GM12878 (cell line): ENCODE results near the gene DYNLT2. TPM values are rescaled to one million over a fixed set of nuclear protein-coding genes. Genes with fewer than 3 reads are reported as not detected.

Experiments
- ATAC-seq: fragments of 200-7000 bp; cut with Tn5 transposase; 3 replicates; pipeline ENCODE4 v1.9.1; 2020; ENCODE audit warnings: mild to moderate bottlenecking, moderate library complexity
- BruUV-seq: library from RNA; stranded (reverse); fragments of 400-500 nt; replicated peaks from 2 replicates; lab custom pipeline; 2021; lab: Mats Ljungman, UMichigan
- CTCF ChIA-PET: fragments of 300-600 bp; sonication (Branson Sonifier 250); formaldehyde crosslinking; extraction: SDS; loops from one replicate; lab custom pipeline; 2021; ENCODE audit warnings: inconsistent platforms; lab: Yijun Ruan, JAX
- POLR2A ChIA-PET: fragments of 350-600 bp; formaldehyde crosslinking; extraction: SDS; loops from one replicate; lab custom pipeline; 2021; ENCODE audit warnings: inconsistent platforms; lab: Charles Lee
- RAD21 ChIA-PET: fragments of 300-600 bp; sonication (Branson Sonifier 250); formaldehyde crosslinking; loops from one replicate; lab custom pipeline; 2023; ENCODE audit warnings: antibody characterized with exemption; ENCODE audit not compliant: unreplicated experiment; lab: Charles Lee
- SMC1A ChIA-PET: fragments of 300-600 bp; sonication (Branson Sonifier 250); formaldehyde crosslinking; loops from one replicate; lab custom pipeline; 2023; ENCODE audit not compliant: unreplicated experiment, uncharacterized antibody; lab: Charles Lee
- DNase-seq: peaks from one replicate; pipeline ENCODE4 v3.0.0-alpha.2; 2011; ENCODE audit warnings: low read depth, low spot score
- FAIRE-seq: peaks from 3 replicates; lab custom pipeline; 2011; peaks lifted over from hg19 to GRCh38; lab: Jason Lieb, UNC
- H2AFZ ChIP-seq: 2 replicates; pipeline ENCODE4 v1.6.0; 2011; ENCODE audit warnings: low read depth, low read length, control low read depth; ENCODE audit not compliant: control insufficient read depth
- H3K27ac ChIP-seq: 2 replicates; pipeline ENCODE4 v1.5.1; 2011; ENCODE audit warnings: control low read depth; ENCODE audit not compliant: control insufficient read depth, insufficient read depth
- H3K27me3 ChIP-seq, 2 experiments: replicated peaks in 1 of 2; 2 replicates each; pipeline versions ENCODE4 v1.6.0 to v1.6.1; 2011; ENCODE audit warnings: low read length in 1 of 2; ENCODE audit not compliant: control insufficient read depth in 2 of 2, insufficient read depth in 2 of 2
- H3K36me3 ChIP-seq, 2 experiments: 2 replicates each; pipeline ENCODE4 v1.5.1; 2011; ENCODE audit warnings: low read length in 1 of 2; ENCODE audit not compliant: control insufficient read depth in 2 of 2, insufficient read depth in 2 of 2
- H3K4me1 ChIP-seq: 2 replicates; pipeline ENCODE4 v1.6.1; 2011; ENCODE audit warnings: mild to moderate bottlenecking, low read length, moderate library complexity, mixed read lengths; ENCODE audit not compliant: control insufficient read depth, insufficient read depth
- H3K4me2 ChIP-seq: 2 replicates; pipeline ENCODE4 v1.6.0; 2011; ENCODE audit warnings: control low read depth; ENCODE audit not compliant: control insufficient read depth, insufficient read depth
- H3K4me3 ChIP-seq: fragments of 200-600 bp; sonication (generic); 2 replicates; pipeline ENCODE4 v1.5.1; 2016
- H3K79me2 ChIP-seq: 2 replicates; pipeline ENCODE4 v1.6.0; 2011; ENCODE audit warnings: low read length; ENCODE audit not compliant: control insufficient read depth, insufficient read depth
- H3K9ac ChIP-seq: 2 replicates; pipeline ENCODE4 v1.8.0; 2011; ENCODE audit warnings: low read length, control low read depth, mixed read lengths; ENCODE audit not compliant: control insufficient read depth, insufficient read depth
- H3K9me3 ChIP-seq: replicated peaks from 3 replicates; pipeline ENCODE4 v1.5.1; 2011; ENCODE audit warnings: mild to moderate bottlenecking, low read length; ENCODE audit not compliant: control insufficient read depth, insufficient read depth
- H4K20me1 ChIP-seq: 2 replicates; pipeline ENCODE4 v1.6.0; 2011; ENCODE audit not compliant: control insufficient read depth, insufficient read depth
- CHD2 ChIP-seq: IDR thresholded peaks from 2 replicates; pipeline ENCODE4 v1.6.1; 2011; ENCODE audit warnings: low read depth, low read length, improper control_type of control experiment, borderline replicate concordance
- CHD4 ChIP-seq: fragments of 200-600 bp; sonication (generic); IDR thresholded peaks from 2 replicates; pipeline ENCODE4 v1.6.1; 2016; ENCODE audit warnings: mild to moderate bottlenecking
- LARP7 ChIP-seq: fragments of 450-650 bp; IDR thresholded peaks from 2 replicates; pipeline ENCODE4 v1.6.1; 2017; ENCODE audit warnings: mild to moderate bottlenecking
- PKNOX1 ChIP-seq: fragments of 450-650 bp; IDR thresholded peaks from 2 replicates; pipeline ENCODE4 v1.6.1; 2016; ENCODE audit warnings: mild to moderate bottlenecking
- RELB ChIP-seq: fragments of 450-650 bp; IDR thresholded peaks from 2 replicates; pipeline ENCODE4 v1.6.1; 2017; ENCODE audit warnings: low read depth, mild to moderate bottlenecking, moderate library complexity
- SMAD1 ChIP-seq: fragments of 450-650 bp; IDR thresholded peaks from 2 replicates; pipeline ENCODE4 v1.6.1; 2018; ENCODE audit warnings: mild to moderate bottlenecking, low read depth; ENCODE audit not compliant: partially characterized antibody
- STAT3 ChIP-seq: IDR thresholded peaks from 2 replicates; pipeline ENCODE4 v1.6.1; 2011; ENCODE audit warnings: low read depth, low read length, improper control_type of control experiment
- WGBS: methylation state at CpG from one replicate; pipeline ENCODE4 v1.1.6; 2016; ENCODE audit warnings: low lambda C conversion rate; ENCODE audit not compliant: insufficient replicate concordance, insufficient coverage; ENCODE audit errors: missing lambda C conversion rate; 5-methylcytosine and 5-hydroxymethylcytosine counted together
- in situ Hi-C: fragments of 300-500 bp; cut with MboI; formaldehyde crosslinking; loops from 9 replicates; pipeline ENCODE4 v1.14.3; 2018; ENCODE audit warnings: mixed read lengths
- intact Hi-C: fragments of 100-400 bp; cut with micrococcal nuclease; formaldehyde crosslinking; loops from one replicate; pipeline ENCODE4 v1.14.2; 2022; ENCODE audit not compliant: unreplicated experiment
- polyA plus RNA-seq, 11 experiments: library from polyadenylated mRNA; depleted of rRNA in 4 of 11; unstranded in 6 of 11; stranded (reverse) in 5 of 11; fragments of >200 nt; fragmentation: Nextera tagmentation in 4 of 11; fragmentation: Illumina TruSeq in 1 of 11; extraction: Ambion mirVana in 4 of 11; extraction: Trizol in 1 of 11; gene quantifications; 1 replicate in 1 of 11; 2 replicates in 10 of 11; pipeline versions ENCODE4 v1.2.1 to v1.2.3, GENCODE V29; 2011 to 2016; ENCODE audit warnings: inconsistent platforms in 2 of 11, missing spikeins in 2 of 11, low read depth in 1 of 11
- total RNA-seq, 4 experiments: library from RNA; depleted of rRNA in 3 of 4; stranded (reverse); fragments of >200 nt in 3 of 4; fragmentation: Illumina TruSeq in 1 of 4; extraction: Trizol in 1 of 4; gene quantifications; 2 replicates each; pipeline versions ENCODE4 v1.2.1 to v1.2.3, GENCODE V29; 2013 to 2021

Gene DYNLT2
- total and polyA plus RNA-seq, 10 of the 15 experiments (the other 5 are each of a cell fraction or from before 2014, with no cell fraction given), result 2.2 to 5.9 (median 5.4) TPM

DNA sequence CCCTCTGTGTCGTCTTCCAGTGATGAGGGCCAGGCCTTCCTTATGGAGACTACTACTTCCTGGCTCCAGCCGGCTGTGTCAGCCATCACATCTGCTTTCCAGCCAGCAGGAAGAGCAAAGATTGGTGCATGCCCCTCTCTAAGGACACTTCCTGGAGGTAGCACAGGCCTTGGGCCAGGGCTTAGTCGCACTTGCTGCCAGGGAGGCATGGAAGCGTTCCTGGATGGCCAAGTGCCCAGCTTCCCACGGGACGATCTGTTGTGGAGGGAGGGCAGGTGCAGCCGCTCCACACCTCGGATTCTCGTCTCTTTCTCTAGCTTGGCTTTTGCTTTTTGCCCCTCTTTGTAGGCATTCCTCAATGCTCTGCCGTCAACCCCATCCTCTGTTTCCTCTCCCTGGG, 11.9 kb upstream of the DYNLT2 start:
- SMC1A ChIA-PET, result no interaction called here
- WGBS, result 99% methylated on average over 10 of the region's 10 CpGs
- no peak for DNase-seq
- BruUV-seq, result no TSS peak
- Histone ChIP-seq H3K79me2 (no peaks in the 10 kb centered on the region), H2AFZ (no peak overlapping the region), H3K27me3 (no peaks in the 10 kb centered on the region), H3K27ac (no peak overlapping the region), H3K4me3 (no peak overlapping the region), H4K20me1 (no peaks in the 10 kb centered on the region), H3K9me3 (no peaks in the 10 kb centered on the region), H3K4me1 (no peaks in the 10 kb centered on the region), H3K4me2 (no peak overlapping the region), H3K9ac (no peak overlapping the region), H3K36me3 (peaks cover 3 to 18% of the 10 kb centered on the region in 2 experiments)
- RAD21 ChIA-PET, result no interaction called here
- FAIRE-seq, result no peak
- intact Hi-C loops (no loop called here), in situ Hi-C loops (no loop called here)
- CTCF ChIA-PET, result no interaction called here
- TF ChIP-seq RELB, result no peak
- no peak for TF ChIP-seq CHD2
- no peak for TF ChIP-seq SMAD1
- TF ChIP-seq STAT3, result no peak
- no peak for TF ChIP-seq CHD4
- no peak for TF ChIP-seq LARP7
- no peak for TF ChIP-seq PKNOX1
- ATAC-seq, result no peak
- POLR2A ChIA-PET, result interaction anchor here (0.6 kb wide), 1 partner anchor 29 kb away, joined by 3 read pairs; no protein-coding TSS in a partner anchor
